GM13977 (cell line): ENCODE measurements around the gene ARL3.
"Not testable (repeated sequence)": the region's sequence is repeated elsewhere in the genome, so short reads cannot be mapped to it uniquely, and the experiment has no call there.

Experiments used
- DNase-seq: peaks from one replicate; pipeline ENCODE4 v3.0.0; 2012; ENCODE audit warnings: low spot score
- CTCF ChIP-seq: IDR thresholded peaks from 2 replicates; pipeline ENCODE4 v1.5.1; 2012; ENCODE audit warnings: mild to moderate bottlenecking, control low read depth; ENCODE audit not compliant: insufficient read depth; ENCODE audit errors: extremely low read depth, missing control alignments
- in situ Hi-C: fragments of 300-500 bp; cut with MboI; formaldehyde crosslinking; loops from one replicate; pipeline ENCODE4 v1.12.0; 2022; ENCODE audit warnings: low sequenced_read_pairs, low pct_unique_long_range_greater_than_20kb, mixed read lengths, inconsistent platforms; ENCODE audit not compliant: unreplicated experiment

Gene ARL3

GRCh38 chr10:102668326-102669107, 45.7 kb downstream of the ARL3 start:
- DNase-seq = no peak
- in situ Hi-C loops = no loop called here
- no peak for TF ChIP-seq CTCF

GRCh38 chr10:102667411-102667810, 46.8 kb downstream of the ARL3 start:
- in situ Hi-C loops, DNase-seq: not testable (repeated sequence)

- DNase-seq = no peak
- no peak for TF ChIP-seq CTCF
- in situ Hi-C loops = no loop called here
Observed at GRCh38 chr10:102665904-102666509, 48.2 kb downstream of the ARL3 start.

- in situ Hi-C loops = no loop called here
- DNase-seq = no peak
- TF ChIP-seq CTCF = no peak
Observed at GRCh38 chr10:102661658-102662028, 52.6 kb downstream of the ARL3 start.

- in situ Hi-C loops = no loop called here
Observed at GRCh38 chr10:102660888-102661657, 53.1 kb downstream of the ARL3 start.

GRCh38 chr10:102658802-102659201, 55.4 kb downstream of the ARL3 start:
- no peak for DNase-seq
- in situ Hi-C loops = no loop called here
- no peak for TF ChIP-seq CTCF

More at GRCh38 chr10:102660888-102661657, 53.1 kb downstream of the ARL3 start:
- no peak for TF ChIP-seq CTCF
- peak; percentile 90 for DNase-seq
